Measurements from ENCODE around the gene UGT2A3. TPM values are rescaled to one million over a fixed set of nuclear protein-coding genes. Genes with fewer than 3 reads are reported as not detected.

Gene UGT2A3
- total RNA-seq (2022; extraction: Qiagen RNA extraction), result 0.05 to 0.14 TPM (median 0.10 TPM) in 5 replicates

GRCh38 chr4:68951078-68951805 is at the start of gene UGT2A3:
Gene UGT2A3 (minus strand): TSS chr4:68951804. CDS start chr4:68951760, 44 bp downstream.

Other genes with a start within 250 kb of the UGT2A3 start
- gene UGT2B10, start 135.8 kb downstream of the UGT2A3 start, total RNA-seq (2022; extraction: Qiagen RNA extraction), result 0.05 TPM in 1 of 5 replicates, not detected in the others
- 0.18 to 0.53 TPM (median 0.28 TPM) in 5 replicates for gene UGT2B7, start 144.7 kb upstream of the UGT2A3 start, total RNA-seq (2022; extraction: Qiagen RNA extraction)